K562 (cell line): Measurements from ENCODE around the gene PRELID3B. TPM values are rescaled to one million over a fixed set of nuclear protein-coding genes. Genes with fewer than 3 reads are reported as not detected.

ENCODE experiments used
- ARHGAP35 ChIP-seq: fragments of 450-650 bp; IDR thresholded peaks from 2 replicates; pipeline ENCODE4 v1.6.1; 2018; ENCODE audit not compliant: partially characterized antibody
- BCL6 ChIP-seq: fragments of 250-450 bp; sonication (Bioruptor Pico); IDR thresholded peaks from 2 replicates; pipeline ENCODE4 v1.4.0; 2020
- BRD4 ChIP-seq: fragments of 200-600 bp; sonication (generic); IDR thresholded peaks from 2 replicates; pipeline ENCODE4 v1.6.1; 2017; ENCODE audit warnings: inconsistent platforms
- FOXM1 ChIP-seq, 2 experiments: fragments of 450-650 bp in 1 of 2; sonication (generic) in 1 of 2; formaldehyde crosslinking in 1 of 2; IDR thresholded peaks; 2 replicates each; pipeline versions ENCODE4 v1.6.1 to v1.9.0; 2017 to 2022; ENCODE audit warnings: low read depth in 2 of 2, mild to moderate bottlenecking in 2 of 2, missing genetic modification reagents in 1 of 2, moderate library complexity in 1 of 2
- L3MBTL2 ChIP-seq: fragments of 450-650 bp; IDR thresholded peaks from 2 replicates; pipeline ENCODE4 v1.6.1; 2016; ENCODE audit warnings: mild to moderate bottlenecking, moderate library complexity
- MBD2 ChIP-seq: sonication (generic); IDR thresholded peaks from 2 replicates; pipeline ENCODE4 v1.6.1; 2016; ENCODE audit warnings: low read depth, borderline replicate concordance
- NR3C1 ChIP-seq: sonication (generic); formaldehyde crosslinking; IDR thresholded peaks from 2 replicates; pipeline ENCODE4 v1.8.1; 2022; ENCODE audit warnings: missing genetic modification reagents
- PHF21A ChIP-seq: fragments of 450-650 bp; IDR thresholded peaks from 2 replicates; pipeline ENCODE4 v1.6.1; 2017; ENCODE audit warnings: low read depth, borderline replicate concordance
- POLR2B ChIP-seq: fragments of 450-650 bp; IDR thresholded peaks from 2 replicates; pipeline ENCODE4 v1.6.1; 2018; ENCODE audit warnings: low read depth; ENCODE audit not compliant: partially characterized antibody
- PRMT5 ChIP-seq: sonication (generic); formaldehyde crosslinking; IDR thresholded peaks from 2 replicates; pipeline ENCODE4 v1.5.0; 2020; ENCODE audit warnings: missing genetic modification reagents
- RBM34 ChIP-seq: fragments of 200-400 bp; formaldehyde crosslinking; IDR thresholded peaks from 2 replicates; pipeline ENCODE4 v1.6.1; 2018; ENCODE audit warnings: low read length, borderline replicate concordance; ENCODE audit not compliant: insufficient read depth
- RFX1 ChIP-seq: fragments of 450-650 bp; IDR thresholded peaks from 2 replicates; pipeline ENCODE4 v1.6.1; 2016; ENCODE audit warnings: mild to moderate bottlenecking, moderate library complexity
- ZBED1 ChIP-seq: IDR thresholded peaks from 2 replicates; pipeline ENCODE4 v1.6.1; 2014
- ZNF24 ChIP-seq: fragments of 450-650 bp; IDR thresholded peaks from 2 replicates; pipeline ENCODE4 v1.6.1; 2016
- polyA plus RNA-seq, 8 experiments: library from polyadenylated mRNA; depleted of rRNA in 4 of 8; stranded (reverse) in 5 of 8; unstranded in 3 of 8; fragments of >200 nt; fragmentation: Nextera tagmentation in 2 of 8; fragmentation: Illumina TruSeq in 1 of 8; extraction: Ambion mirVana in 2 of 8; extraction: Trizol in 1 of 8; gene quantifications; 2 replicates each; pipeline versions ENCODE4 v1.2.1 to v1.2.3, GENCODE V29; 2011 to 2014; ENCODE audit warnings: inconsistent platforms in 1 of 8, missing spikeins in 1 of 8
- total RNA-seq, 7 experiments: library from RNA; depleted of rRNA in 6 of 7; stranded (reverse); fragments of >200 nt in 6 of 7; fragmentation: Illumina TruSeq in 2 of 7; extraction: Trizol in 2 of 7; gene quantifications; 2 replicates each; pipeline versions ENCODE4 v1.2.1 to v1.2.3, GENCODE V29; 2011 to 2021; ENCODE audit warnings: low replicate concordance in 1 of 7
- TF ChIP-seq, protein P1 (sequence below): fragments of 150-350 bp; IDR thresholded peaks from 2 replicates; pipeline ENCODE4 v1.6.1; 2014; ENCODE audit warnings: low read depth, mild to moderate bottlenecking, low read length, borderline replicate concordance
- TF ChIP-seq, protein P2 (sequence below): fragments of 250-450 bp; sonication (Bioruptor Pico); IDR thresholded peaks from 2 replicates; pipeline ENCODE4 v1.8.0; 2021; ENCODE audit warnings: moderate library complexity, mild to moderate bottlenecking, inconsistent platforms
- TF ChIP-seq, protein P3 (sequence below), 2 experiments: fragments of 150-350 bp in 1 of 2; IDR thresholded peaks; 2 replicates each; pipeline ENCODE4 v1.6.1; 2012 to 2016; ENCODE audit warnings: low read depth in 2 of 2, low read length in 2 of 2, mild to moderate bottlenecking in 1 of 2, moderate library complexity in 1 of 2
- TF ChIP-seq, protein P4 (sequence below): fragments of 250-450 bp; sonication (Bioruptor Pico); IDR thresholded peaks from 2 replicates; pipeline ENCODE4 v1.4.0; 2020; ENCODE audit warnings: borderline replicate concordance

PRELID3B gene
- total and polyA plus RNA-seq, 9 of the 15 experiments (the other 6 are each of a cell fraction or from before 2014, with no cell fraction given), result 77.0 to 186 (median 101) TPM

DNA sequence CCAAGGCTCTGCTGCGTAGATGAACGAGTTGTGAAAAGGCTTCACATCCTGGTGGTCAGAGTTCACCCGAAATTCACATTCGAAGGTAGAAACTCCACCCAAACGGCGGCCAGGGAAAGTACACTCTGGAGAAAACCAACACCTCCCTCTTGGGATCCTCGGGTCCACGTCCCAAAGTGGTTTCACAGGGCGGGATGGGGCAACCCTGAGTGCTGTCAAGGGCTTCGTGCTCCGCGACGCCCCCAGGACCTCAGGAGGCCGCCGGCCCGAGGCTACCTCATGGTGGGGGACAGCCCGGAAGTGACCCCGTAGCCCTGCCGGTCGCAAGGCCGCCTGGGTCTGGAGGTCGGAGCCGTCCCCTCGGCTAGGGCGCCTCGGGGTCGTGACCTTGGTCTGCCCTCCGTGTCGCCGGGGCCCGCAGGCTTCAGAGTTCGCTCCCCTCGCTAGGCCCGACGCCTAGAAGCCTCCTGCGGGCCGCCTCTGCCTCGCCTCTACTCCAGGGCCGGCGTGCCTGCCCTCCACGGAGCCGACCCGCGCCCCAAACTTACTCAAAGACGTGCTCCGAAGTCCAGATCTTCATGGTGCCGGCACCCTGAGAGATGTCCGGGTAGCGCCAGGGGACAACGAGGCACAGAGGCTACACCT is at the start of gene PRELID3B (continued):
- peak; percentile 28; the same call in 1 of the 2 replicates for TF ChIP-seq NR3C1 (CRISPR knock-in tag)
- TF ChIP-seq, protein P1, sequence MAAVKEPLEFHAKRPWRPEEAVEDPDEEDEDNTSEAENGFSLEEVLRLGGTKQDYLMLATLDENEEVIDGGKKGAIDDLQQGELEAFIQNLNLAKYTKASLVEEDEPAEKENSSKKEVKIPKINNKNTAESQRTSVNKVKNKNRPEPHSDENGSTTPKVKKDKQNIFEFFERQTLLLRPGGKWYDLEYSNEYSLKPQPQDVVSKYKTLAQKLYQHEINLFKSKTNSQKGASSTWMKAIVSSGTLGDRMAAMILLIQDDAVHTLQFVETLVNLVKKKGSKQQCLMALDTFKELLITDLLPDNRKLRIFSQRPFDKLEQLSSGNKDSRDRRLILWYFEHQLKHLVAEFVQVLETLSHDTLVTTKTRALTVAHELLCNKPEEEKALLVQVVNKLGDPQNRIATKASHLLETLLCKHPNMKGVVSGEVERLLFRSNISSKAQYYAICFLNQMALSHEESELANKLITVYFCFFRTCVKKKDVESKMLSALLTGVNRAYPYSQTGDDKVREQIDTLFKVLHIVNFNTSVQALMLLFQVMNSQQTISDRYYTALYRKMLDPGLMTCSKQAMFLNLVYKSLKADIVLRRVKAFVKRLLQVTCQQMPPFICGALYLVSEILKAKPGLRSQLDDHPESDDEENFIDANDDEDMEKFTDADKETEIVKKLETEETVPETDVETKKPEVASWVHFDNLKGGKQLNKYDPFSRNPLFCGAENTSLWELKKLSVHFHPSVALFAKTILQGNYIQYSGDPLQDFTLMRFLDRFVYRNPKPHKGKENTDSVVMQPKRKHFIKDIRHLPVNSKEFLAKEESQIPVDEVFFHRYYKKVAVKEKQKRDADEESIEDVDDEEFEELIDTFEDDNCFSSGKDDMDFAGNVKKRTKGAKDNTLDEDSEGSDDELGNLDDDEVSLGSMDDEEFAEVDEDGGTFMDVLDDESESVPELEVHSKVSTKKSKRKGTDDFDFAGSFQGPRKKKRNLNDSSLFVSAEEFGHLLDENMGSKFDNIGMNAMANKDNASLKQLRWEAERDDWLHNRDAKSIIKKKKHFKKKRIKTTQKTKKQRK, result no peak
- TF ChIP-seq POLR2B, result no peak
- peak; percentile 48; the same call in 1 of the 2 replicates for TF ChIP-seq BRD4
- TF ChIP-seq ARHGAP35, result no peak
- peak; percentile 92 for TF ChIP-seq L3MBTL2
- no peak for TF ChIP-seq RBM34
- TF ChIP-seq ZNF24, result no peak
- no peak for TF ChIP-seq ZBED1
- TF ChIP-seq, protein P2, sequence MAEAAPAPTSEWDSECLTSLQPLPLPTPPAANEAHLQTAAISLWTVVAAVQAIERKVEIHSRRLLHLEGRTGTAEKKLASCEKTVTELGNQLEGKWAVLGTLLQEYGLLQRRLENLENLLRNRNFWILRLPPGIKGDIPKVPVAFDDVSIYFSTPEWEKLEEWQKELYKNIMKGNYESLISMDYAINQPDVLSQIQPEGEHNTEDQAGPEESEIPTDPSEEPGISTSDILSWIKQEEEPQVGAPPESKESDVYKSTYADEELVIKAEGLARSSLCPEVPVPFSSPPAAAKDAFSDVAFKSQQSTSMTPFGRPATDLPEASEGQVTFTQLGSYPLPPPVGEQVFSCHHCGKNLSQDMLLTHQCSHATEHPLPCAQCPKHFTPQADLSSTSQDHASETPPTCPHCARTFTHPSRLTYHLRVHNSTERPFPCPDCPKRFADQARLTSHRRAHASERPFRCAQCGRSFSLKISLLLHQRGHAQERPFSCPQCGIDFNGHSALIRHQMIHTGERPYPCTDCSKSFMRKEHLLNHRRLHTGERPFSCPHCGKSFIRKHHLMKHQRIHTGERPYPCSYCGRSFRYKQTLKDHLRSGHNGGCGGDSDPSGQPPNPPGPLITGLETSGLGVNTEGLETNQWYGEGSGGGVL (CRISPR knock-in tag), result no peak
- TF ChIP-seq MBD2, result no peak
- TF ChIP-seq, protein P3, sequence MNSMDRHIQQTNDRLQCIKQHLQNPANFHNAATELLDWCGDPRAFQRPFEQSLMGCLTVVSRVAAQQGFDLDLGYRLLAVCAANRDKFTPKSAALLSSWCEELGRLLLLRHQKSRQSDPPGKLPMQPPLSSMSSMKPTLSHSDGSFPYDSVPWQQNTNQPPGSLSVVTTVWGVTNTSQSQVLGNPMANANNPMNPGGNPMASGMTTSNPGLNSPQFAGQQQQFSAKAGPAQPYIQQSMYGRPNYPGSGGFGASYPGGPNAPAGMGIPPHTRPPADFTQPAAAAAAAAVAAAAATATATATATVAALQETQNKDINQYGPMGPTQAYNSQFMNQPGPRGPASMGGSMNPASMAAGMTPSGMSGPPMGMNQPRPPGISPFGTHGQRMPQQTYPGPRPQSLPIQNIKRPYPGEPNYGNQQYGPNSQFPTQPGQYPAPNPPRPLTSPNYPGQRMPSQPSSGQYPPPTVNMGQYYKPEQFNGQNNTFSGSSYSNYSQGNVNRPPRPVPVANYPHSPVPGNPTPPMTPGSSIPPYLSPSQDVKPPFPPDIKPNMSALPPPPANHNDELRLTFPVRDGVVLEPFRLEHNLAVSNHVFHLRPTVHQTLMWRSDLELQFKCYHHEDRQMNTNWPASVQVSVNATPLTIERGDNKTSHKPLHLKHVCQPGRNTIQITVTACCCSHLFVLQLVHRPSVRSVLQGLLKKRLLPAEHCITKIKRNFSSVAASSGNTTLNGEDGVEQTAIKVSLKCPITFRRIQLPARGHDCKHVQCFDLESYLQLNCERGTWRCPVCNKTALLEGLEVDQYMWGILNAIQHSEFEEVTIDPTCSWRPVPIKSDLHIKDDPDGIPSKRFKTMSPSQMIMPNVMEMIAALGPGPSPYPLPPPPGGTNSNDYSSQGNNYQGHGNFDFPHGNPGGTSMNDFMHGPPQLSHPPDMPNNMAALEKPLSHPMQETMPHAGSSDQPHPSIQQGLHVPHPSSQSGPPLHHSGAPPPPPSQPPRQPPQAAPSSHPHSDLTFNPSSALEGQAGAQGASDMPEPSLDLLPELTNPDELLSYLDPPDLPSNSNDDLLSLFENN (IDR thresholded peaks at IDR 0.05; ENCODE audit: low read depth in 2 of 2, low read length in 2 of 2), result no peak
- TF ChIP-seq, protein P4, sequence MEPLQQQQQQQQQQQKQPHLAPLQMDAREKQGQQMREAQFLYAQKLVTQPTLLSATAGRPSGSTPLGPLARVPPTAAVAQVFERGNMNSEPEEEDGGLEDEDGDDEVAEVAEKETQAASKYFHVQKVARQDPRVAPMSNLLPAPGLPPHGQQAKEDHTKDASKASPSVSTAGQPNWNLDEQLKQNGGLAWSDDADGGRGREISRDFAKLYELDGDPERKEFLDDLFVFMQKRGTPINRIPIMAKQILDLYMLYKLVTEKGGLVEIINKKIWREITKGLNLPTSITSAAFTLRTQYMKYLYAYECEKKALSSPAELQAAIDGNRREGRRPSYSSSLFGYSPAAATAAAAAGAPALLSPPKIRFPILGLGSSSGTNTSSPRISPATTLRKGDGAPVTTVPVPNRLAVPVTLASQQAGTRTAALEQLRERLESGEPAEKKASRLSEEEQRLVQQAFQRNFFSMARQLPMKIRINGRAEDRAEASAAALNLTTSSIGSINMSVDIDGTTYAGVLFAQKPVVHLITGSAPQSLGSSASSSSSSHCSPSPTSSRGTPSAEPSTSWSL (CRISPR knock-in tag), result no peak
- TF ChIP-seq BCL6 (CRISPR knock-in tag), result no peak
- peak; percentile 26; the same call in 1 of the 2 replicates for TF ChIP-seq PHF21A
- TF ChIP-seq RFX1, result no peak
- TF ChIP-seq FOXM1 (IDR thresholded peaks at IDR 0.05; ENCODE audit: low read depth), result no peak
- peak; percentile 93; the same call in 1 of the 2 replicates for TF ChIP-seq FOXM1 (CRISPR knock-in tag; IDR thresholded peaks at IDR 0.05; ENCODE audit: low read depth)
- TF ChIP-seq PRMT5 (CRISPR knock-in tag), result no peak
